Vagina (tissue), 1 donor: ENCODE measurements around the gene LAMA2. TPM values are rescaled to one million over a fixed set of nuclear protein-coding genes. Genes with fewer than 3 reads are reported as not detected.

Experiments used
- small RNA-seq: library from RNA; depleted of rRNA; stranded (forward); fragments of <200 nt; gene quantifications from one replicate; pipeline ENCODE3, GENCODE V24; 2016
- total RNA-seq: library from RNA; depleted of rRNA; stranded (reverse); fragments of >200 nt; gene quantifications from one replicate; pipeline ENCODE4 v1.2.3, GENCODE V29; 2016

LAMA2 gene
- total RNA-seq, 1 donor from 2014 or later = 91.1 TPM

Small RNA genes lying within 50 kb of the gene (small RNA-seq; reads per million reads assigned to genes)
- gene RNU6-861P = not detected
